SK-N-MC (cell line): ENCODE results near the gene IQCM.

Experiments used
- EZH2 ChIP-seq: fragments of 200-600 bp; sonication (generic); IDR thresholded peaks from one replicate; pipeline ENCODE4 v1.6.1; 2017; ENCODE audit warnings: antibody characterized with exemption
- POLR2AphosphoS5 ChIP-seq: IDR thresholded peaks from 2 replicates; pipeline ENCODE4 v1.6.1; 2012; ENCODE audit warnings: mild to moderate bottlenecking, low read depth, low read length, borderline replicate concordance

DNA sequence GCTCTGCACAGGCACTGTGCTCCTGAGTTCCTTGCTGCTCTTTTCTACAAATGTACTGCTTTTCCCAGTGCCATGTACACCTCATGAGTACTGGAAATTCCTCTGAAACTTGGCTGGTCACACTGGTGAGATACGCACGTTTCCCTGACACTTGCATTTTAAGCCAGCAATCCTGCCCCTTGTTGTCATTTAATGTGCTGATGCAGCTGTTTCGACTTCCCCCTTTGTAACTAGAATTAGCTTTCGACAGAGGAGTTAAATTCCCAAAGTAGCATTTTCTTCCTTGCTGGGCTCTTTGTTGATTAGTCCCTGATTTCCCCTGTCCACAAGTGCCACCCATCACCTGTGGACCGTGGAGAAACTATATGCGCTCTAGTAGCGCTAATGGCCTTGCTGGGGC lies 77.5 kb downstream of the IQCM start:
- no peak for TF ChIP-seq POLR2AphosphoS5
- TF ChIP-seq EZH2, result no peak
